NOMO-1 treated with dmso at 0.1 percent for 144 hours (cell line): Measurements from ENCODE around the gene HK3.

Experiments used
- DNase-seq: peaks from one replicate; lab custom pipeline; 2025; ENCODE audit not compliant: unreplicated experiment; lab: John Stamatoyannopoulos, UW

Gene HK3

GRCh38 chr5:176902911-176903664 lies 3.9 kb upstream of the HK3 start:
- DNase-seq, result no peak

GRCh38 chr5:176902102-176902814 lies 3.1 kb upstream of the HK3 start:
- no peak for DNase-seq

GRCh38 chr5:176901260-176902101 lies 2.3 kb upstream of the HK3 start:
- peak; percentile 64 for DNase-seq

- DNase-seq, result no peak
Measured at GRCh38 chr5:176900780-176901204, 1.6 kb upstream of the HK3 start.

GRCh38 chr5:176899946-176900779 lies 1.0 kb upstream of the HK3 start:
- no peak for DNase-seq

GRCh38 chr5:176897263-176897662 lies 1.9 kb downstream of the HK3 start:
- DNase-seq, result no peak

- no peak for DNase-seq
Measured at GRCh38 chr5:176895831-176896230, 3.3 kb downstream of the HK3 start.

- no peak for DNase-seq
Measured at GRCh38 chr5:176894298-176894697, 4.8 kb downstream of the HK3 start.

GRCh38 chr5:176892663-176893062 lies 6.5 kb downstream of the HK3 start:
- DNase-seq, result no peak

GRCh38 chr5:176891331-176891958 lies 7.7 kb downstream of the HK3 start:
- DNase-seq, result no peak

GRCh38 chr5:176890455-176891330 lies 8.5 kb downstream of the HK3 start:
- no peak for DNase-seq

- no peak for DNase-seq
Measured at GRCh38 chr5:176889321-176890280, 9.5 kb downstream of the HK3 start.

- no peak for DNase-seq
Measured at GRCh38 chr5:176888865-176889165, 10.3 kb downstream of the HK3 start.

GRCh38 chr5:176888016-176888864 lies 10.9 kb downstream of the HK3 start:
- DNase-seq, result no peak

- no peak for DNase-seq
Measured at GRCh38 chr5:176887252-176887849, 11.8 kb downstream of the HK3 start.

GRCh38 chr5:176886336-176887251 lies 12.6 kb downstream of the HK3 start:
- DNase-seq, result no peak
